ENCODE data around the gene APOBEC3F. TPM values are rescaled to one million over a fixed set of nuclear protein-coding genes. Genes with fewer than 3 reads are reported as not detected.
"Not testable (repeated sequence)": the region's sequence is repeated elsewhere in the genome, so short reads cannot be mapped to it uniquely, and the experiment has no call there.

Gene APOBEC3F
- total RNA-seq, 1 experiment from 2014 or later = 22.2 TPM

GRCh38 chr22:39013942-39014722 is 26.5 kb upstream of the APOBEC3F start, which contains the start of gene APOBEC3C:
Gene APOBEC3C (plus strand): TSS chr22:39014257. CDS start chr22:39014363, 106 bp downstream.
- CTCF ChIA-PET = interaction anchor here (0.6 to 1.7 kb wide), 4 partner anchors 104 to 1610 kb away, joined by 3 to 4 read pairs (median 4); no protein-coding TSS in a partner anchor
- H3K4me1 Mint-ChIP-seq (ENCODE audit: low read depth, unreplicated experiment) = no peaks in the 10 kb centered on the region
- no peak for TF ChIP-seq CTCF (IDR thresholded peaks at IDR 0.05; ENCODE audit: unreplicated experiment)
- intact Hi-C loops (cut with micrococcal nuclease; ENCODE audit: unreplicated experiment) = loop anchor here (2.0 kb wide), 1 partner anchor 103 kb away; no protein-coding TSS in a partner anchor
- H3K9me3 Mint-ChIP-seq (ENCODE audit: low read depth, unreplicated experiment) = no peaks in the 10 kb centered on the region
- H3K27ac Mint-ChIP-seq (ENCODE audit: unreplicated experiment) = peak within 1 kb of the TSS; percentile 94
- no peaks in the 10 kb centered on the region for H3K27me3 Mint-ChIP-seq (ENCODE audit: unreplicated experiment)
- peak; percentile 76 for DNase-seq
- peak within 1 kb of the TSS; percentile 89 for H3K4me3 Mint-ChIP-seq (ENCODE audit: low read depth, unreplicated experiment)
- H3K36me3 Mint-ChIP-seq (ENCODE audit: insufficient read depth, unreplicated experiment) = peaks cover 7% of the 10 kb centered on the region
- no TSS peak for BruUV-seq (replicated peaks)

DNA sequence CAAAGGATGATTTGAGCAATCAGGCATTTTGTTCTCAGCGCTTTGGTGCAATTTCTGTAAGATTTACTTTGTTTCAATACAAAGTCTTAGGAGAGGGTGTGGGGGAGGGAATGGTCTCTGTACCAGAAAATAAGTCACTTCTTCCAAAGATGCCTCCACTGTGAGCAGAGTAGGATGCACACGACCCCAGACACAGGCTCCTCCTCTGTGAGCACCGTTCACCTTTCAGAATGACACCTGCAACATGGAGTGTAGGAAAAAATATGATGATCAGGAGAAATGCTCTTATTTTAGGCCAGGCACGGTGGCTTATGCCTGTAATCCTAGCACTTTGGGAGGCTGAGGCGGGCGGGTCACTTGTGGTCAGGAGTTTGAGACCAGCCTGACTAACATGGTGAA is 25.9 kb upstream of the APOBEC3F start:
- not testable (repeated sequence) for H3K9me3 Mint-ChIP-seq (ENCODE audit: low read depth, unreplicated experiment); H3K4me1 Mint-ChIP-seq (ENCODE audit: low read depth, unreplicated experiment); H3K27me3 Mint-ChIP-seq (ENCODE audit: unreplicated experiment); DNase-seq; H3K36me3 Mint-ChIP-seq (ENCODE audit: insufficient read depth, unreplicated experiment)
- Mint-ChIP-seq H3K4me3 (ENCODE audit: low read depth, unreplicated experiment) (peak overlapping the region; percentile 89), H3K27ac (ENCODE audit: unreplicated experiment) (peak overlapping the region; percentile 94)
- CTCF ChIA-PET = interaction anchor here (0.6 to 1.7 kb wide), 3 partner anchors 103 to 145 kb away, joined by 3 to 4 read pairs (median 4); no protein-coding TSS in a partner anchor
- TSS peak; percentile 30 for BruUV-seq (replicated peaks)
- intact Hi-C loops (cut with micrococcal nuclease; ENCODE audit: unreplicated experiment) = loop anchor here (2.0 kb wide), 1 partner anchor 102 kb away; no protein-coding TSS in a partner anchor

DNA sequence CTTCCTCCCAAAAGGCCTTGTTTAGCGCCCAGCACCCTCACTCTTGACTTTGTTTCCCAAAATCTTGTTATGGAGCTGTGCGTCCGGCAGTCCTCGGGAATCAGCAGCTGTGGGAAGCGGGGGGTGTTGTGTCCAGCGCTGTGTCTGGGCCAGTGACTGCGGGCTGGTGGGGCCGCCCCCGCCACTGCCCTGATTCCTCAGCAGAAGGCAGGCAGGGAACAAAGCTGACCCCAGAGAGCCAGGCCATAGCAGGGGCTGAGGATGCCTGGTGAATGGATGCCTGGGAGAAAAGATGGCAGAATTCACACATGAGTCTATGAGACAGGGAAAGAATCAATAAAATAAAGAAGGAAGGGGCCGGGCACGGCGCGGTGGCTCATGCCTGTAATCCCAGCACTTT is 24.1 kb upstream of the APOBEC3F start:
- BruUV-seq (replicated peaks) = no TSS peak
- H3K36me3 Mint-ChIP-seq (ENCODE audit: insufficient read depth, unreplicated experiment) = peaks cover 9% of the 10 kb centered on the region
- H3K4me3 Mint-ChIP-seq (ENCODE audit: low read depth, unreplicated experiment) = no peak overlapping the region
- no peaks in the 10 kb centered on the region for H3K9me3 Mint-ChIP-seq (ENCODE audit: low read depth, unreplicated experiment)
- no peaks in the 10 kb centered on the region for H3K27me3 Mint-ChIP-seq (ENCODE audit: unreplicated experiment)
- peaks cover 8% of the 10 kb centered on the region for H3K4me1 Mint-ChIP-seq (ENCODE audit: low read depth, unreplicated experiment)
- DNase-seq = no peak
- CTCF ChIA-PET = no interaction called here
- intact Hi-C loops (cut with micrococcal nuclease; ENCODE audit: unreplicated experiment) = no loop called here
- H3K27ac Mint-ChIP-seq (ENCODE audit: unreplicated experiment) = no peak overlapping the region
- no peak for TF ChIP-seq CTCF (IDR thresholded peaks at IDR 0.05; ENCODE audit: unreplicated experiment)

GRCh38 chr22:39017596-39018365 is 22.9 kb upstream of the APOBEC3F start:
- H3K27me3 Mint-ChIP-seq (ENCODE audit: unreplicated experiment) = no peaks in the 10 kb centered on the region
- no peak overlapping the region for H3K27ac Mint-ChIP-seq (ENCODE audit: unreplicated experiment)
- CTCF ChIA-PET = no interaction called here
- H3K9me3 Mint-ChIP-seq (ENCODE audit: low read depth, unreplicated experiment) = no peaks in the 10 kb centered on the region
- peaks cover 8% of the 10 kb centered on the region for H3K4me1 Mint-ChIP-seq (ENCODE audit: low read depth, unreplicated experiment)
- TF ChIP-seq CTCF (IDR thresholded peaks at IDR 0.05; ENCODE audit: unreplicated experiment) = no peak
- BruUV-seq (replicated peaks) = no TSS peak
- no peak for DNase-seq
- peaks cover 10% of the 10 kb centered on the region for H3K36me3 Mint-ChIP-seq (ENCODE audit: insufficient read depth, unreplicated experiment)
- intact Hi-C loops (cut with micrococcal nuclease; ENCODE audit: unreplicated experiment) = no loop called here
- no peak overlapping the region for H3K4me3 Mint-ChIP-seq (ENCODE audit: low read depth, unreplicated experiment)

DNA sequence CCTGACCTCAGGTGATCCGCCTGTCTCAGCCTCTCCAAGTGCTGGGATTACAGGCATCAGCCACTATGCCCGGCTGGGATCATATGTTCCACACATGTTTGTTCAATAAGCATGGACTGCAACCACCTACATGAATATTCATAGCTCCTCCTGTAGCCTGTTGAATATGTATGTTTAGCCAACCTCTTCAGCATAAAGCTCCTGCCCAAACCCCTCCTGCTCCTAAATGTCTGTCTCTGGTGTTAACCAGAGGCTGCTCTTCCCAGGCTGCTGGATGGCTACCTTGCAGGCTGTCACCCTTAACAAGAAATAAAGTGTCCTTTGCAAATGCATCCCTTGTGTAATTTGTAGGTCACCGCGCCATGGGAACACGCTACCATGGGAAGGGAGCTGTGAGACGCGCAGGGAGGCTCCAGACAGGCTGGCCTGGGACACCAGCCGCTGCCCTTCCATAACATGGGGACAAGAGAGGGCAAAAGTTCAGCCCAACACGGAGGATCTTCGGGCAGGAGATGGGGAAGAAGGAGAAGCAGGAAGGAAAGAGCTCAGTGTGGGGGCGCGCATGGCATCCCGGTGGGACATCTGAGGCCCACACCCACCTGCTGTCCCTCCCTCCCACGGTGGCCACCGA is 20.5 kb upstream of the APOBEC3F start:
- H3K36me3 Mint-ChIP-seq (ENCODE audit: insufficient read depth, unreplicated experiment); H3K9me3 Mint-ChIP-seq (ENCODE audit: low read depth, unreplicated experiment); H3K27ac Mint-ChIP-seq (ENCODE audit: unreplicated experiment); H3K27me3 Mint-ChIP-seq (ENCODE audit: unreplicated experiment); H3K4me1 Mint-ChIP-seq (ENCODE audit: low read depth, unreplicated experiment); BruUV-seq (replicated peaks); DNase-seq; intact Hi-C loops (cut with micrococcal nuclease; ENCODE audit: unreplicated experiment): not testable (repeated sequence)
- CTCF ChIA-PET = interaction anchor here (0.8 kb wide), 1 partner anchor 116 kb away, joined by 3 read pairs; no protein-coding TSS in a partner anchor
- peak overlapping the region; percentile 10 for H3K4me3 Mint-ChIP-seq (ENCODE audit: low read depth, unreplicated experiment)

Measured in Calu3 (cell line).